Measurements from ENCODE around the gene STPG1. TPM values are rescaled to one million over a fixed set of nuclear protein-coding genes. Genes with fewer than 3 reads are reported as not detected.

STPG1 gene
- total RNA-seq, 2 donors from 2014 or later, result 13.6 to 18.4 TPM

- Histone ChIP-seq H3K4me1 (no peaks in the 10 kb centered on the region), H3K36me3 (no peaks in the 10 kb centered on the region), H3K27ac (no peak overlapping the region), H3K27me3 (no peaks in the 10 kb centered on the region), H3K4me3 (no peak overlapping the region), H3K9ac (ENCODE audit: low read depth in 2 of 2, low read length in 2 of 2) (no peak overlapping the region), H3K9me3 (no peaks in the 10 kb centered on the region)
- intact Hi-C loops (cut with DNase I), result no loop called here
- DNase-seq, result no peak
- TF ChIP-seq CTCF (IDR thresholded peaks at IDR 0.05), result no peak
Observed at GRCh38 chr1:24340770-24341169, 72.8 kb downstream of the STPG1 start.

GRCh38 chr1:24339996-24340395, 73.6 kb downstream of the STPG1 start:
- Histone ChIP-seq H3K4me3 (no peak overlapping the region), H3K4me1 (no peaks in the 10 kb centered on the region), H3K36me3 (no peaks in the 10 kb centered on the region), H3K27me3 (no peaks in the 10 kb centered on the region), H3K9ac (ENCODE audit: low read depth in 2 of 2, low read length in 2 of 2) (no peak overlapping the region), H3K9me3 (no peaks in the 10 kb centered on the region), H3K27ac (no peak overlapping the region)
- no peak for TF ChIP-seq CTCF (IDR thresholded peaks at IDR 0.05)
- DNase-seq, result no peak
- intact Hi-C loops (cut with DNase I), result no loop called here

GRCh38 chr1:24338447-24338846, 75.1 kb downstream of the STPG1 start:
- no peaks in the 10 kb centered on the region for H3K27me3 ChIP-seq
- H3K4me1 ChIP-seq, result no peaks in the 10 kb centered on the region
- intact Hi-C loops (cut with DNase I), result no loop called here
- no peaks in the 10 kb centered on the region for H3K36me3 ChIP-seq
- TF ChIP-seq CTCF (IDR thresholded peaks at IDR 0.05), result no peak
- no peak for DNase-seq
- H3K27ac ChIP-seq, result no peak overlapping the region
- H3K9ac ChIP-seq (ENCODE audit: low read depth in 2 of 2, low read length in 2 of 2), result no peak overlapping the region
- H3K4me3 ChIP-seq, result no peak overlapping the region
- no peaks in the 10 kb centered on the region for H3K9me3 ChIP-seq

- intact Hi-C loops (cut with DNase I), result no loop called here
- no peaks in the 10 kb centered on the region for H3K36me3 ChIP-seq
- DNase-seq, result no peak
- no peak for TF ChIP-seq CTCF (IDR thresholded peaks at IDR 0.05)
- H3K27ac ChIP-seq, result no peak overlapping the region
- no peak overlapping the region for H3K9ac ChIP-seq (ENCODE audit: low read depth in 2 of 2, low read length in 2 of 2)
- H3K9me3 ChIP-seq, result no peaks in the 10 kb centered on the region
- no peak overlapping the region for H3K4me3 ChIP-seq
- H3K27me3 ChIP-seq, result no peaks in the 10 kb centered on the region
- H3K4me1 ChIP-seq, result no peaks in the 10 kb centered on the region
Observed at GRCh38 chr1:24337455-24337854, 76.1 kb downstream of the STPG1 start.

GRCh38 chr1:24336075-24336474, 77.5 kb downstream of the STPG1 start:
- H3K9ac ChIP-seq (ENCODE audit: low read depth in 2 of 2, low read length in 2 of 2), result no peak overlapping the region
- H3K4me1 ChIP-seq, result no peaks in the 10 kb centered on the region
- H3K9me3 ChIP-seq, result no peaks in the 10 kb centered on the region
- intact Hi-C loops (cut with DNase I), result no loop called here
- H3K36me3 ChIP-seq, result no peaks in the 10 kb centered on the region
- no peak for DNase-seq
- no peaks in the 10 kb centered on the region for H3K27me3 ChIP-seq
- no peak overlapping the region for H3K4me3 ChIP-seq
- H3K27ac ChIP-seq, result no peak overlapping the region
- no peak for TF ChIP-seq CTCF (IDR thresholded peaks at IDR 0.05)
